Panc1 (cell line): ENCODE measurements around the gene KCP. TPM values are rescaled to one million over a fixed set of nuclear protein-coding genes. Genes with fewer than 3 reads are reported as not detected.

ENCODE experiments used
- ATAC-seq: fragments of 200-7000 bp; cut with Tn5 transposase; 2 replicates; pipeline ENCODE4 v1.9.1; 2020; ENCODE audit warnings: mild to moderate bottlenecking, moderate library complexity
- BruUV-seq: library from RNA; stranded (reverse); fragments of 400-500 nt; replicated peaks from 2 replicates; lab custom pipeline; 2021; lab: Mats Ljungman, UMichigan
- CTCF ChIA-PET: fragments of 300-600 bp; sonication (Branson Sonifier 250); formaldehyde crosslinking; loops from one replicate; lab custom pipeline; 2022; ENCODE audit warnings: antibody characterized with exemption; lab: Charles Lee
- POLR2A ChIA-PET: fragments of 300-600 bp; sonication (Branson Sonifier 250); formaldehyde crosslinking; loops from one replicate; lab custom pipeline; 2022; ENCODE audit warnings: antibody characterized with exemption; lab: Charles Lee
- DNase-seq: peaks from one replicate; pipeline ENCODE4 v3.0.0-alpha.2; 2010; ENCODE audit warnings: low read depth, low spot score
- H3K27ac ChIP-seq: 2 replicates; pipeline ENCODE4 v1.5.1; 2011; ENCODE audit warnings: mild to moderate bottlenecking, low read length, inconsistent platforms
- H3K27me3 ChIP-seq: fragments of 200-500 bp; sonication (Bioruptor generic); 2 replicates; pipeline ENCODE4 v1.6.0; 2014; ENCODE audit warnings: low read length, inconsistent platforms; ENCODE audit not compliant: control insufficient read depth, insufficient read depth
- H3K36me3 ChIP-seq: fragments of 200-500 bp; sonication (Bioruptor generic); 2 replicates; pipeline ENCODE4 v1.5.1; 2014; ENCODE audit warnings: inconsistent platforms, mild to moderate bottlenecking, low read length, moderate library complexity; ENCODE audit not compliant: control insufficient read depth, insufficient read depth
- H3K4me1 ChIP-seq: 2 replicates; pipeline ENCODE4 v1.5.1; 2011; ENCODE audit warnings: inconsistent platforms, mild to moderate bottlenecking, low read length, moderate library complexity; ENCODE audit not compliant: control insufficient read depth, insufficient read depth
- H3K4me3 ChIP-seq, 2 experiments: 2 replicates each; pipeline ENCODE4 v1.5.1; 2011 to 2012; ENCODE audit warnings: low read depth in 2 of 2, low read length in 2 of 2, mild to moderate bottlenecking in 2 of 2, inconsistent platforms in 1 of 2, moderate library complexity in 1 of 2
- H3K9me3 ChIP-seq: fragments of 200-500 bp; sonication (Bioruptor generic); 2 replicates; pipeline ENCODE4 v1.5.1; 2014; ENCODE audit warnings: low read depth, mild to moderate bottlenecking, inconsistent platforms, low read length, moderate library complexity; ENCODE audit not compliant: control insufficient read depth, insufficient read depth
- CTCF ChIP-seq: fragments of 450-650 bp; IDR thresholded peaks from 2 replicates; pipeline ENCODE4 v1.5.1; 2017; ENCODE audit warnings: mild to moderate bottlenecking
- POLR2AphosphoS5 ChIP-seq: IDR thresholded peaks from 2 replicates; pipeline ENCODE4 v1.6.1; 2012; ENCODE audit warnings: mild to moderate bottlenecking, low read depth, low read length, moderate library complexity
- REST ChIP-seq, 2 experiments: IDR thresholded peaks; 2 replicates each; pipeline ENCODE4 v1.6.1; 2011 to 2012; ENCODE audit warnings: low read depth in 2 of 2, control low read depth in 1 of 2, low read length in 1 of 2, mild to moderate bottlenecking in 1 of 2, moderate library complexity in 1 of 2; ENCODE audit not compliant: insufficient read depth in 1 of 2
- SIN3A ChIP-seq: IDR thresholded peaks from 2 replicates; pipeline ENCODE4 v1.6.1; 2012; ENCODE audit warnings: low read depth, mild to moderate bottlenecking, low read length, moderate library complexity, borderline replicate concordance; ENCODE audit not compliant: insufficient read depth
- TCF7L2 ChIP-seq: IDR thresholded peaks from 2 replicates; pipeline ENCODE4 v1.6.1; 2011; ENCODE audit warnings: mild to moderate bottlenecking, low read depth, low read length, inconsistent platforms
- in situ Hi-C: cut with HindIII; loops from 2 replicates; pipeline ENCODE4 v1.10.0; 2016; ENCODE audit warnings: low sequenced_read_pairs, low pct_unique_long_range_greater_than_20kb
- intact Hi-C: fragments of 100-400 bp; cut with micrococcal nuclease; formaldehyde crosslinking; loops from one replicate; pipeline ENCODE4 v1.10.0; 2022; ENCODE audit not compliant: unreplicated experiment
- total RNA-seq: library from RNA; stranded (reverse); gene quantifications from one replicate; pipeline ENCODE4 v1.2.1, GENCODE V29; 2021; ENCODE audit not compliant: unreplicated experiment

Gene KCP
- total RNA-seq, 1 experiment from 2014 or later = 0.13 TPM

- Histone ChIP-seq H3K36me3 (no peaks in the 10 kb centered on the region), H3K4me1 (no peaks in the 10 kb centered on the region), H3K27ac (no peak overlapping the region), H3K27me3 (no peaks in the 10 kb centered on the region), H3K4me3 (no peak overlapping the region), H3K9me3 (no peaks in the 10 kb centered on the region)
- intact Hi-C loops (no loop called here), in situ Hi-C loops (no loop called here)
- DNase-seq = no peak
- POLR2A ChIA-PET = no interaction called here
- no peak for ATAC-seq
- BruUV-seq = no TSS peak
- no peak for TF ChIP-seq REST (IDR thresholded peaks at IDR 0.05; ENCODE audit: insufficient read depth in 1 of 2, low read depth in 2 of 2, low read length in 1 of 2)
- TF ChIP-seq TCF7L2 = no peak
- TF ChIP-seq SIN3A = no peak
- TF ChIP-seq POLR2AphosphoS5 = no peak
- TF ChIP-seq CTCF = no peak
- CTCF ChIA-PET = no interaction called here
These were observed 56.1 kb downstream of the KCP start for GRCh38 chr7:128854396-128854795.

- ATAC-seq = no peak
- no TSS peak for BruUV-seq
- TF ChIP-seq REST (IDR thresholded peaks at IDR 0.05; ENCODE audit: insufficient read depth in 1 of 2, low read depth in 2 of 2, low read length in 1 of 2) = no peak
These were observed 56.7 kb downstream of the KCP start for GRCh38 chr7:128853799-128854198.

More at GRCh38 chr7:128853799-128854198, 56.7 kb downstream of the KCP start:
- Histone ChIP-seq H3K27me3 (no peaks in the 10 kb centered on the region), H3K4me1 (no peaks in the 10 kb centered on the region), H3K9me3 (no peaks in the 10 kb centered on the region), H3K36me3 (no peaks in the 10 kb centered on the region), H3K4me3 (no peak overlapping the region), H3K27ac (no peak overlapping the region)
- POLR2A ChIA-PET = no interaction called here
- in situ Hi-C loops (no loop called here), intact Hi-C loops (no loop called here)
- CTCF ChIA-PET = no interaction called here
- DNase-seq = no peak
